ENCODE data around the gene TMEM50B. TPM values are rescaled to one million over a fixed set of nuclear protein-coding genes. Genes with fewer than 3 reads are reported as not detected.

Gene TMEM50B
- total and polyA plus RNA-seq, 2 of the 8 experiments (the other 6 are each of a cell fraction or from before 2014, with no cell fraction given): 16.8 to 20.5 TPM

GRCh38 chr21:33406493-33406892 is 73.3 kb downstream of the TMEM50B start:
- H3K4me2 ChIP-seq (ENCODE audit: insufficient read depth in 1 of 2, low read depth in 2 of 2, low read length in 2 of 2): no peak overlapping the region

More at GRCh38 chr21:33406493-33406892, 73.3 kb downstream of the TMEM50B start:
- H3K27ac ChIP-seq (ENCODE audit: low read depth, low read length): no peak overlapping the region
- no peak overlapping the region for H4K8ac ChIP-seq (ENCODE audit: extremely low read depth, insufficient read depth, low read length)
- no peak overlapping the region for H3K56ac ChIP-seq (replicated peaks; ENCODE audit: insufficient read length, low read depth, low read length)
- no peak overlapping the region for H2BK20ac ChIP-seq (ENCODE audit: low read length)
- H3K79me2 ChIP-seq (ENCODE audit: control insufficient read depth in 1 of 2, insufficient read depth in 2 of 2, low read length in 2 of 2): peaks cover 3 to 68% of the 10 kb centered on the region in 2 experiments; a peak in 3 of 4 replicates
- no peaks in the 10 kb centered on the region for H3K9me3 ChIP-seq (ENCODE audit: insufficient read depth in 2 of 2, low read depth in 1 of 2, low read length in 1 of 2)
- H3K23me2 ChIP-seq (ENCODE audit: low read depth, low read length): peaks cover 5% of the 10 kb centered on the region; the same call in 1 of the 2 replicates
- no peak overlapping the region for H3K23ac ChIP-seq (ENCODE audit: insufficient read length)
- H2BK120ac ChIP-seq (replicated peaks; ENCODE audit: low read depth, low read length): no peak overlapping the region
- H3K27me3 ChIP-seq (replicated peaks in 1 of 4; ENCODE audit: control insufficient read depth in 3 of 4, extremely low read depth in 1 of 4, insufficient read depth in 3 of 4, low read length in 3 of 4): no peaks in the 10 kb centered on the region
- no peak overlapping the region for H3K4me3 ChIP-seq (ENCODE audit: extremely low read depth in 1 of 4, insufficient read depth in 2 of 4, low read depth in 3 of 4, low read length in 4 of 4)
- H2BK12ac ChIP-seq (ENCODE audit: low read depth, low read length): no peak overlapping the region
- ChIA-PET CTCF (ENCODE audit: partially characterized antibody) (interaction anchor here (3.5 kb wide), 1 partner anchor 38 kb away, joined by 12 read pairs; no protein-coding TSS in a partner anchor), POLR2A (ENCODE audit: partially characterized antibody) (interaction anchor here (1.8 kb wide), 1 partner anchor 9 kb away, joined by 6 read pairs; no protein-coding TSS in a partner anchor)
- H3K14ac ChIP-seq (ENCODE audit: insufficient read length): no peak overlapping the region
- H3K4me1 ChIP-seq (replicated peaks in 1 of 4; ENCODE audit: control insufficient read depth in 3 of 4, insufficient read depth in 4 of 4, low read length in 3 of 4): peaks cover 2 to 6% (median 3%) of the 10 kb centered on the region in 4 experiments
- no peak overlapping the region for H4K91ac ChIP-seq (replicated peaks; ENCODE audit: insufficient read length, low read length)
- no peak overlapping the region for H2BK15ac ChIP-seq (ENCODE audit: low read length)
- no peak overlapping the region for H2AFZ ChIP-seq (ENCODE audit: low read length)
- peaks cover 2% of the 10 kb centered on the region; the same call in 1 of the 2 replicates for H3K79me1 ChIP-seq (ENCODE audit: low read depth, low read length)
- 95% methylated on average over 5 of the region's 5 CpGs; no CpG with 5 or more reads in 1 of the 2 experiments for WGBS, 2 experiments (ENCODE audit: extremely low coverage in 1 of 2, insufficient coverage in 1 of 2, insufficient read length in 1 of 2, insufficient replicate concordance in 2 of 2, low coverage in 1 of 2, low lambda C conversion rate in 2 of 2, missing lambda C conversion rate in 1 of 2)
- no peak for FAIRE-seq
- H3K4ac ChIP-seq (replicated peaks; ENCODE audit: insufficient read length, low read depth, low read length): no peak overlapping the region
- no peak overlapping the region for H3K18ac ChIP-seq (ENCODE audit: extremely low read depth, low read length)
- peaks cover 2 to 3% of the 10 kb centered on the region in 2 experiments for H4K20me1 ChIP-seq (replicated peaks in 1 of 2; ENCODE audit: control insufficient read depth in 1 of 2, insufficient read depth in 2 of 2, low read length in 2 of 2)
- H2BK5ac ChIP-seq (ENCODE audit: low read depth, low read length): no peak overlapping the region
- TF ChIP-seq KDM4A (IDR thresholded peaks at IDR 0.05; ENCODE audit: low read depth, low read length, severe bottlenecking): no peak
- TF ChIP-seq RXRA (IDR thresholded peaks at IDR 0.05; ENCODE audit: insufficient read depth, low read depth, low read length): no peak
- TF ChIP-seq CTBP2 (IDR thresholded peaks at IDR 0.05; ENCODE audit: borderline replicate concordance, insufficient read depth, insufficient read length, low read length): no peak
- TF ChIP-seq HDAC6 (IDR thresholded peaks at IDR 0.05; ENCODE audit: low read depth, low read length): no peak
- no peak for TF ChIP-seq CBX5 (IDR thresholded peaks at IDR 0.05; ENCODE audit: low read depth, low read length)
- no peak for TF ChIP-seq USF2 (IDR thresholded peaks at IDR 0.05; ENCODE audit: low read length)
- no peak for TF ChIP-seq YY1 (IDR thresholded peaks at IDR 0.05; ENCODE audit: low read depth, low read length)
- H3K9ac ChIP-seq (replicated peaks in 1 of 4; ENCODE audit: extremely low read depth in 1 of 4, low read depth in 3 of 4, low read length in 3 of 4): no peak overlapping the region
- DNase-seq (ENCODE audit: low read depth in 1 of 2, low spot score in 2 of 2): no peak
- H3K36me3 ChIP-seq (ENCODE audit: control insufficient read depth in 2 of 4, insufficient read depth in 4 of 4, low read length in 3 of 4): no peaks in the 10 kb centered on the region; a peak in 1 of 8 replicates
- no peak overlapping the region for H4K5ac ChIP-seq (ENCODE audit: insufficient read length, low read depth, low read length)
- no peak overlapping the region for H2AK5ac ChIP-seq (ENCODE audit: low read depth, low read length)
